ENCODE measurements around the gene RNF4.

- TF ChIP-seq CTCF (conservative IDR thresholded peaks at IDR 0.05) (no peak), ZFX (IDR thresholded peaks at IDR 0.05) (no peak)
Observed at GRCh38 chr4:2446656-2447564, 22.0 kb upstream of the RNF4 start.

All from C4-2B (cell line).